ENCODE data around the gene CHI3L2. TPM values are rescaled to one million over a fixed set of nuclear protein-coding genes. Genes with fewer than 3 reads are reported as not detected.

The CHI3L2 gene
- not detected in 2 replicates for total RNA-seq

DNA sequence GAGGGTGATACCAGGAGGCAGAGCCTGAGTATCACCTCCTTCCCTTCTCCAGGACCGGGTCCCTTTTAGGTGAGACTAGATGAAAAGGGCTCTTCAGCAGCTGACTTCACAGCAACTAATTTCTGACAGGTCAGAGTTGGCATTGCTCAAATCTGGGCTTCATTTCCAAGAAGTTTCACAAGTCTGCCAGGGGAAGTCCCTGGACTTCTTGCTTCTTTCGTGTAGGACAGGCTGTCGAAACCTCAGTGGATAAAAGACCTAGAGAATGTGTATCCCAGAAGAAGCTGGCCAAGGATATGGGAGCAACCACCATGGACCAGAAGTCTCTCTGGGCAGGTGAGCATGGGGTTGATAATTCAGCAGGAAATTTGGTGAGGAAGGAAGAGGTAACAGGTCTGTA is at the start of gene CHI3L2:
CHI3L2 (plus strand) TSS at position 280 of the 400 bp plus-strand sequence; CDS start at position 297, 17 bp downstream.

GRCh38 chr1:111199881-111200801 is 27.4 kb upstream of the CHI3L2 start, which contains the start of gene DENND2D:
Gene DENND2D, minus strand, starts transcription at chr1:111200646. Its CDS starts 187 bp downstream, at chr1:111200459.

GRCh38 chr1:111290630-111291029 is 63.1 kb downstream of the CHI3L2 start, which contains the start of gene CHIA:
Gene CHIA, plus strand, starts transcription at chr1:111290851. Its CDS starts 19,617 bp downstream, at chr1:111310468.

Other genes with a start within 250 kb of the CHI3L2 start
- gene DRAM2, start 87.6 kb upstream of the CHI3L2 start, total RNA-seq: 62.9 and 67.2 TPM in 2 replicates
- gene CEPT1, start 87.5 kb upstream of the CHI3L2 start, total RNA-seq: 42.2 and 61.4 TPM in 2 replicates
- gene DENND2D, start 27.1 kb upstream of the CHI3L2 start, total RNA-seq: 0.97 and 2.3 TPM in 2 replicates
- not detected in 2 replicates for gene CHIA, start 63.1 kb downstream of the CHI3L2 start, total RNA-seq
- 0.32 and 0.61 TPM in 2 replicates for gene OVGP1, start 200.0 kb downstream of the CHI3L2 start, total RNA-seq
- 67.6 and 70.8 TPM in 2 replicates for gene WDR77, start 221.5 kb downstream of the CHI3L2 start, total RNA-seq
- 328 and 337 TPM in 2 replicates for gene ATP5PB, start 221.8 kb downstream of the CHI3L2 start, total RNA-seq
- gene C1orf162, start 246.3 kb downstream of the CHI3L2 start, total RNA-seq: under 0.01 TPM in 1 of 2 replicates, not detected in the other

Measured in epithelial cell of umbilical artery (primary cell).